IMR-90 (cell line): ENCODE measurements around the gene SH3RF1. TPM values are rescaled to one million over a fixed set of nuclear protein-coding genes. Genes with fewer than 3 reads are reported as not detected.

Experiments used
- ATAC-seq: fragments of 200-7000 bp; cut with Tn5 transposase; 2 replicates; pipeline ENCODE4 v1.9.1; 2020; ENCODE audit warnings: low read depth, mild to moderate bottlenecking, moderate library complexity
- BruUV-seq: library from RNA; stranded (reverse); fragments of 400-500 nt; replicated peaks from 2 replicates; lab custom pipeline; 2021; lab: Mats Ljungman, UMichigan
- CTCF ChIA-PET: fragments of 300-600 bp; formaldehyde crosslinking; extraction: SDS; loops from one replicate; lab custom pipeline; 2021; ENCODE audit warnings: antibody characterized with exemption; lab: Yijun Ruan, JAX
- POLR2A ChIA-PET: fragments of 300-600 bp; sonication (Branson Sonifier 250); formaldehyde crosslinking; loops from one replicate; lab custom pipeline; 2022; ENCODE audit warnings: antibody characterized with exemption; ENCODE audit not compliant: unreplicated experiment; lab: Charles Lee
- DNase-seq: peaks from one replicate; pipeline ENCODE4 v3.0.0; 2013
- H2AFZ ChIP-seq: replicated peaks from 2 replicates; pipeline ENCODE3; 2013; ENCODE audit warnings: low read length, mild to moderate bottlenecking; ENCODE audit not compliant: poor library complexity
- H2AK5ac ChIP-seq: 2 replicates; pipeline ENCODE4 v1.6.1; 2013; ENCODE audit warnings: low read depth, low read length, inconsistent platforms
- H2AK9ac ChIP-seq: replicated peaks from 2 replicates; pipeline ENCODE3; 2013; ENCODE audit warnings: mild to moderate bottlenecking, low read depth, low read length, moderate library complexity; ENCODE audit not compliant: poor library complexity
- H2BK120ac ChIP-seq: 2 replicates; pipeline ENCODE4 v1.6.1; 2013; ENCODE audit warnings: low read depth, low read length, inconsistent platforms
- H2BK15ac ChIP-seq: 3 replicates; pipeline ENCODE4 v1.6.1; 2013; ENCODE audit warnings: low read depth, low read length, inconsistent platforms
- H2BK20ac ChIP-seq: 2 replicates; pipeline ENCODE4 v1.6.1; 2013; ENCODE audit warnings: low read depth, mild to moderate bottlenecking, inconsistent platforms, low read length, moderate library complexity
- H2BK5ac ChIP-seq: 2 replicates; pipeline ENCODE4 v1.6.1; 2013; ENCODE audit warnings: mild to moderate bottlenecking, low read depth, low read length, inconsistent platforms; ENCODE audit not compliant: poor library complexity, severe bottlenecking
- H3K14ac ChIP-seq: replicated peaks from 2 replicates; pipeline ENCODE4 v1.6.1; 2013; ENCODE audit warnings: low read depth, low read length, inconsistent platforms
- H3K18ac ChIP-seq: 2 replicates; pipeline ENCODE4 v1.6.1; 2013; ENCODE audit warnings: low read depth, low read length, control low read depth
- H3K23ac ChIP-seq: 2 replicates; pipeline ENCODE4 v1.6.1; 2013; ENCODE audit warnings: low read depth, low read length, inconsistent platforms
- H3K27ac ChIP-seq: 2 replicates; pipeline ENCODE4 v1.5.1; 2013; ENCODE audit warnings: mild to moderate bottlenecking, control low read depth, low read length; ENCODE audit not compliant: insufficient read depth
- H3K27me3 ChIP-seq: 2 replicates; pipeline ENCODE4 v1.6.1; 2013; ENCODE audit warnings: low read length; ENCODE audit not compliant: control insufficient read depth, insufficient read depth
- H3K36me3 ChIP-seq: 2 replicates; pipeline ENCODE4 v1.6.1; 2013; ENCODE audit warnings: low read length, mixed read lengths; ENCODE audit not compliant: control insufficient read depth, insufficient read depth
- H3K4ac ChIP-seq: 2 replicates; pipeline ENCODE4 v1.6.1; 2013; ENCODE audit warnings: low read depth, low read length, inconsistent platforms
- H3K4me1 ChIP-seq: 2 replicates; pipeline ENCODE4 v1.6.1; 2013; ENCODE audit warnings: low read length, mixed read lengths; ENCODE audit not compliant: control insufficient read depth, insufficient read depth
- H3K4me2 ChIP-seq: 2 replicates; pipeline ENCODE4 v1.6.1; 2013; ENCODE audit warnings: low read depth, mild to moderate bottlenecking, control low read depth, low read length, moderate library complexity
- H3K4me3 ChIP-seq: 2 replicates; pipeline ENCODE4 v1.5.1; 2013; ENCODE audit warnings: low read depth, mild to moderate bottlenecking, control low read depth, low read length, moderate library complexity; ENCODE audit not compliant: insufficient read depth
- H3K56ac ChIP-seq: 2 replicates; pipeline ENCODE4 v1.6.1; 2013; ENCODE audit warnings: low read length, inconsistent platforms; ENCODE audit not compliant: insufficient read depth; ENCODE audit errors: extremely low read depth
- H3K79me1 ChIP-seq, 2 experiments: 2 replicates each; pipeline ENCODE4 v1.6.1; 2013; ENCODE audit warnings: low read length in 2 of 2, inconsistent platforms in 1 of 2, low read depth in 1 of 2
- H3K9ac ChIP-seq: 2 replicates; pipeline ENCODE4 v1.6.1; 2013; ENCODE audit warnings: low read depth, low read length, control low read depth
- H3K9me1 ChIP-seq: 2 replicates; pipeline ENCODE4 v1.6.1; 2013; ENCODE audit warnings: low read length, inconsistent platforms; ENCODE audit not compliant: insufficient read depth
- H3K9me3 ChIP-seq: 2 replicates; pipeline ENCODE4 v1.6.1; 2013; ENCODE audit warnings: low read length; ENCODE audit not compliant: control insufficient read depth, insufficient read depth
- H4K20me1 ChIP-seq: 2 replicates; pipeline ENCODE4 v1.6.1; 2013; ENCODE audit warnings: low read length, inconsistent platforms; ENCODE audit not compliant: insufficient read depth
- H4K5ac ChIP-seq: 2 replicates; pipeline ENCODE4 v1.6.1; 2013; ENCODE audit warnings: mild to moderate bottlenecking, low read depth, low read length, control low read depth
- H4K8ac ChIP-seq, 2 experiments: 2 replicates each; pipeline ENCODE4 v1.6.1; 2013; ENCODE audit warnings: low read depth in 2 of 2, low read length in 2 of 2, control low read depth in 1 of 2, inconsistent platforms in 1 of 2
- H4K91ac ChIP-seq: 2 replicates; pipeline ENCODE4 v1.6.1; 2013; ENCODE audit warnings: low read depth, low read length, inconsistent platforms; ENCODE audit not compliant: insufficient read depth
- BHLHE40 ChIP-seq: fragments of 150-350 bp; IDR thresholded peaks from 2 replicates; pipeline ENCODE4 v1.6.1; 2016; ENCODE audit warnings: mild to moderate bottlenecking, low read depth, low read length
- CHD1 ChIP-seq: IDR thresholded peaks from 2 replicates; pipeline ENCODE4 v1.6.1; 2012; ENCODE audit warnings: low read depth, low read length, improper control_type of control experiment
- ELK1 ChIP-seq: fragments of 150-350 bp; IDR thresholded peaks from 2 replicates; pipeline ENCODE4 v1.6.1; 2016; ENCODE audit warnings: low read depth, mild to moderate bottlenecking, low read length, moderate library complexity, borderline replicate concordance
- FOS ChIP-seq: fragments of 150-350 bp; IDR thresholded peaks from 2 replicates; pipeline ENCODE4 v1.6.1; 2016; ENCODE audit warnings: low read depth, low read length
- MAZ ChIP-seq: IDR thresholded peaks from 2 replicates; pipeline ENCODE4 v1.6.1; 2012; ENCODE audit warnings: low read depth, mild to moderate bottlenecking, low read length, improper control_type of control experiment, moderate library complexity, borderline replicate concordance
- MXI1 ChIP-seq: IDR thresholded peaks from 2 replicates; pipeline ENCODE4 v1.6.1; 2012; ENCODE audit warnings: low read depth, mild to moderate bottlenecking, low read length, moderate library complexity, borderline replicate concordance
- POLR2A ChIP-seq: IDR thresholded peaks from 2 replicates; pipeline ENCODE4 v1.6.1; 2012; ENCODE audit warnings: mild to moderate bottlenecking, low read depth, low read length
- RAD21 ChIP-seq: IDR thresholded peaks from 2 replicates; pipeline ENCODE4 v1.6.1; 2012; ENCODE audit warnings: low read length, improper control_type of control experiment
- RFX5 ChIP-seq: IDR thresholded peaks from 2 replicates; pipeline ENCODE4 v1.8.0; 2012; ENCODE audit warnings: low read depth, mild to moderate bottlenecking, low read length, moderate library complexity
- SMC3 ChIP-seq: fragments of 150-350 bp; IDR thresholded peaks from 2 replicates; pipeline ENCODE4 v1.6.1; 2016; ENCODE audit warnings: low read depth, mild to moderate bottlenecking, antibody characterized with exemption, low read length, moderate library complexity
- dilution Hi-C: fragments of 300-500 bp; cut with HindIII; formaldehyde crosslinking; loops from one replicate; pipeline ENCODE4 v1.14.3; 2018; ENCODE audit warnings: low sequenced_read_pairs; ENCODE audit not compliant: unreplicated experiment
- in situ Hi-C: fragments of 300-500 bp; cut with MboI; formaldehyde crosslinking; loops from 3 replicates; pipeline ENCODE4 v1.14.3; 2019; ENCODE audit warnings: low sequenced_read_pairs, inconsistent platforms, mixed read lengths
- intact Hi-C: fragments of 100-400 bp; cut with micrococcal nuclease; formaldehyde crosslinking; loops from 2 replicates; pipeline ENCODE4 v1.10.0; 2022
- polyA plus RNA-seq, 3 experiments: library from polyadenylated mRNA; depleted of rRNA; stranded (reverse); fragments of >200 nt; gene quantifications; 2 replicates each; pipeline ENCODE4 v1.2.3, GENCODE V29; 2012; ENCODE audit warnings: low replicate concordance in 1 of 3
- total RNA-seq: library from RNA; depleted of rRNA; stranded (reverse); fragments of >200 nt; gene quantifications from 2 replicates; pipeline ENCODE4 v1.2.3, GENCODE V29; 2012

Gene SH3RF1
- total and polyA plus RNA-seq, 2 of the 4 experiments (the other 2 are of a cell fraction): 22.0 to 29.8 TPM

DNA sequence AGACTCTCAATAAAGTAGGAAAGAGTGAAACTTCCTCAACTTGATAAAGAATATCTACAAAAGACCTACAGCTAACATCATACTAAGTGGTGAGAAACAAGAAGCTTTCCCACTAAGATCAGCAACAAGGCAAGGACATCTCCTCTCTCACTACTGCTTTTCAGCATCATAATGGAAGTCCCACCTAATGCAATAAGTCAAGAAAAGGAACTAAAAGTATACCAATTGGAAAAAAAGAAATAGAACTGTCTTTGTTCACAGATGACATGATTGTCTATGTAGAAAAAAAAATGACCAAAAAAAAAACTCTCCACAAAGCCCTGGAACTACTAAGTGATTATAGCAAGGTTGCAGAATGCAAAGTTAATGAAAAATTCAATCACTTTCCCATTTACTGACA lies 25.1 kb upstream of the SH3RF1 start:
- Histone ChIP-seq H3K4me3 (no peak overlapping the region), H3K79me1 (no peaks in the 10 kb centered on the region), H3K14ac (no peak overlapping the region), H3K9ac (no peak overlapping the region), H2BK20ac (no peak overlapping the region), H2BK120ac (no peak overlapping the region), H3K9me3 (no peaks in the 10 kb centered on the region), H3K4me2 (no peak overlapping the region), H2BK5ac (no peak overlapping the region), H3K36me3 (no peaks in the 10 kb centered on the region), H3K27me3 (no peaks in the 10 kb centered on the region), H4K91ac (no peak overlapping the region), H2BK15ac (no peak overlapping the region), H3K4me1 (no peaks in the 10 kb centered on the region), H4K8ac (no peak overlapping the region), H3K9me1 (no peaks in the 10 kb centered on the region), H4K20me1 (no peaks in the 10 kb centered on the region), H2AK5ac (no peak overlapping the region), H2AK9ac (no peak overlapping the region), H3K4ac (no peak overlapping the region), H2AFZ (no peak overlapping the region), H3K23ac (no peak overlapping the region), H4K5ac (no peak overlapping the region), H3K56ac (no peak overlapping the region), H3K18ac (no peak overlapping the region), H3K27ac (no peak overlapping the region)
- in situ Hi-C loops (no loop called here), intact Hi-C loops (no loop called here), dilution Hi-C loops (no loop called here)
- DNase-seq (no peak), ATAC-seq (no peak)
- ChIA-PET CTCF (no interaction called here), POLR2A (no interaction called here)
- BruUV-seq: no TSS peak
- no peak for TF ChIP-seq SMC3
- TF ChIP-seq RFX5: no peak
- TF ChIP-seq POLR2A: no peak
- no peak for TF ChIP-seq FOS
- no peak for TF ChIP-seq BHLHE40
- no peak for TF ChIP-seq ELK1
- no peak for TF ChIP-seq MAZ
- TF ChIP-seq CHD1: no peak
- TF ChIP-seq MXI1: no peak
- TF ChIP-seq RAD21: no peak
